Thyroid gland (tissue), 4 donors: ENCODE measurements around the gene FLT1.

Source experiments
- CTCF ChIP-seq, 6 experiments: fragments of 200-600 bp in 3 of 6; fragments of 450-650 bp in 3 of 6; sonication (generic) in 3 of 6; IDR thresholded peaks; one replicate each; pipeline ENCODE4 v1.5.1; 2016 to 2019; ENCODE audit warnings: antibody characterized with exemption in 6 of 6, mild to moderate bottlenecking in 2 of 6, inconsistent platforms in 1 of 6, moderate library complexity in 1 of 6
- POLR2A ChIP-seq, 2 donors: fragments of 450-650 bp; IDR thresholded peaks; one replicate each; pipeline ENCODE4 v1.6.1; 2017; ENCODE audit warnings: antibody characterized with exemption in 2 of 2, mild to moderate bottlenecking in 2 of 2, moderate library complexity in 1 of 2

GRCh38 chr13:28316836-28317235 is 178.1 kb downstream of the FLT1 start:
- TF ChIP-seq CTCF (IDR thresholded peaks at IDR 0.05) (no peak), POLR2A (IDR thresholded peaks at IDR 0.05) (no peak)
